ENCODE data around the gene ASPSCR1. TPM values are rescaled to one million over a fixed set of nuclear protein-coding genes. Genes with fewer than 3 reads are reported as not detected.

The ASPSCR1 gene
- total and polyA plus RNA-seq, 2 of the 13 experiments (the other 11 are each of a cell fraction or from before 2014, with no cell fraction given), result 274 to 314 TPM

DNA sequence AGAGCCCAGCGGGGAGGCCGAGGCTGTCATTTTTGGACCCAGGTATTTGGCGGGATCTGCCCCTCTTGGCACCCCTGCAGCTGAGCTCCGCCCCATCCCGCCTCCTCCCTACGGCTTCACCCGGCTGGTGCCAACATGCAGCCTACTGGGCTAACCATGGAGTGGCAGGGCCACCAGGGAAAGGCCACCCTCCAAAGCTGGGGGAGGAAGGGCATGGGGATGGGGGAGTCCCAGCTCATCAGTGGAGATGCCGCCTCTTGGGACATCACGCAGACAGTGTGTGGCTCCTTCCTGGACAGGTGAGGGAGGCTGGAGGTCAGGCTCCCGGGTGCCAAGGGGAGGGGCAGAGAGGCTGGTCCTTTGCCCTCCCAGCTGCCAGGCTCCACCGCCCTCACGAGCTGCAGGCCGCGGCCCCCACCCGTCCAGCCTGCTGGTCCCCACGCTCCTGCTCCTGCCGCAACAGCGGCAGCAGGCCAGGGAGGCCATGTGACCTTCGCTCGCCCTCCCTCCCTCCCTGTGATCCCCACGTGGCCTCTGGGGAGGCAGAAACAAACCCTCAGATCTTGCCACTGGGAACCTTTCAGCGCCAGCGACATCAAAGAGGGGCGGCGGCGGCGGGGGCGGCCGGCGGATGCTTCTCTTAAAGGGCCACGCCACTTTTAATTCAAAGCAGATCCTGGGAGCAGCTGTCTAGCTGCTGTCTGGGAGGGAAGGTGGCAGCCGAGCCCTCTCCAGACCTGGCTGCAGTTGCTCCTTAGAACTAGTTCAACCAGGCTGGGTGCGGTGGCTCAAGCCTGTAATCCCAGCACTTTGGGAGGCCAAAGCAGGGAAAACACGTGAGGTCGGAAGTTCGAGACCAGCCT lies 9.7 kb upstream of the ASPSCR1 start (continued):
- TF ChIP-seq, protein P1, sequence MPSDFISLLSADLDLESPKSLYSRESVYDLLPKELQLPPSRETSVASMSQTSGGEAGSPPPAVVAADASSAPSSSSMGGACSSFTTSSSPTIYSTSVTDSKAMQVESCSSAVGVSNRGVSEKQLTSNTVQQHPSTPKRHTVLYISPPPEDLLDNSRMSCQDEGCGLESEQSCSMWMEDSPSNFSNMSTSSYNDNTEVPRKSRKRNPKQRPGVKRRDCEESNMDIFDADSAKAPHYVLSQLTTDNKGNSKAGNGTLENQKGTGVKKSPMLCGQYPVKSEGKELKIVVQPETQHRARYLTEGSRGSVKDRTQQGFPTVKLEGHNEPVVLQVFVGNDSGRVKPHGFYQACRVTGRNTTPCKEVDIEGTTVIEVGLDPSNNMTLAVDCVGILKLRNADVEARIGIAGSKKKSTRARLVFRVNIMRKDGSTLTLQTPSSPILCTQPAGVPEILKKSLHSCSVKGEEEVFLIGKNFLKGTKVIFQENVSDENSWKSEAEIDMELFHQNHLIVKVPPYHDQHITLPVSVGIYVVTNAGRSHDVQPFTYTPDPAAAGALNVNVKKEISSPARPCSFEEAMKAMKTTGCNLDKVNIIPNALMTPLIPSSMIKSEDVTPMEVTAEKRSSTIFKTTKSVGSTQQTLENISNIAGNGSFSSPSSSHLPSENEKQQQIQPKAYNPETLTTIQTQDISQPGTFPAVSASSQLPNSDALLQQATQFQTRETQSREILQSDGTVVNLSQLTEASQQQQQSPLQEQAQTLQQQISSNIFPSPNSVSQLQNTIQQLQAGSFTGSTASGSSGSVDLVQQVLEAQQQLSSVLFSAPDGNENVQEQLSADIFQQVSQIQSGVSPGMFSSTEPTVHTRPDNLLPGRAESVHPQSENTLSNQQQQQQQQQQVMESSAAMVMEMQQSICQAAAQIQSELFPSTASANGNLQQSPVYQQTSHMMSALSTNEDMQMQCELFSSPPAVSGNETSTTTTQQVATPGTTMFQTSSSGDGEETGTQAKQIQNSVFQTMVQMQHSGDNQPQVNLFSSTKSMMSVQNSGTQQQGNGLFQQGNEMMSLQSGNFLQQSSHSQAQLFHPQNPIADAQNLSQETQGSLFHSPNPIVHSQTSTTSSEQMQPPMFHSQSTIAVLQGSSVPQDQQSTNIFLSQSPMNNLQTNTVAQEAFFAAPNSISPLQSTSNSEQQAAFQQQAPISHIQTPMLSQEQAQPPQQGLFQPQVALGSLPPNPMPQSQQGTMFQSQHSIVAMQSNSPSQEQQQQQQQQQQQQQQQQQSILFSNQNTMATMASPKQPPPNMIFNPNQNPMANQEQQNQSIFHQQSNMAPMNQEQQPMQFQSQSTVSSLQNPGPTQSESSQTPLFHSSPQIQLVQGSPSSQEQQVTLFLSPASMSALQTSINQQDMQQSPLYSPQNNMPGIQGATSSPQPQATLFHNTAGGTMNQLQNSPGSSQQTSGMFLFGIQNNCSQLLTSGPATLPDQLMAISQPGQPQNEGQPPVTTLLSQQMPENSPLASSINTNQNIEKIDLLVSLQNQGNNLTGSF (CRISPR knock-in tag; IDR thresholded peaks at IDR 0.05), result no peak; the same call in 1 of the 2 replicates
- TF ChIP-seq MXI1 (IDR thresholded peaks at IDR 0.05; ENCODE audit: borderline replicate concordance, low read depth, low read length) (peak; percentile 96), SUZ12 (IDR thresholded peaks at IDR 0.05; ENCODE audit: low read depth, low read length) (no peak), ZNF160 (CRISPR knock-in tag; IDR thresholded peaks at IDR 0.05) (peak; percentile 26; the same call in 1 of the 2 replicates), YY1 (IDR thresholded peaks at IDR 0.05; ENCODE audit: insufficient read depth, insufficient replicate concordance, low read depth, low read length) (peak; percentile 65), SIX4 (CRISPR knock-in tag; IDR thresholded peaks at IDR 0.05) (peak; percentile 84), ETV5 (CRISPR knock-in tag; IDR thresholded peaks at IDR 0.05; ENCODE audit: borderline replicate concordance) (peak; percentile 90), CENPX (CRISPR knock-in tag; IDR thresholded peaks at IDR 0.05) (no peak), ZNF773 (CRISPR knock-in tag; IDR thresholded peaks at IDR 0.05; ENCODE audit: borderline replicate concordance) (peak; percentile 58; the same call in 1 of the 2 replicates), ATF7 (IDR thresholded peaks at IDR 0.05) (no peak), ATF7 (CRISPR knock-in tag; IDR thresholded peaks at IDR 0.05) (peak; percentile 55; the same call in 1 of the 2 replicates), KMT2B (CRISPR knock-in tag; IDR thresholded peaks at IDR 0.05) (peak; percentile 39; the same call in 1 of the 2 replicates), ZNF792 (CRISPR knock-in tag; IDR thresholded peaks at IDR 0.05) (peak; percentile 90; the same call in 1 of the 2 replicates)
- TF ChIP-seq, protein P2, sequence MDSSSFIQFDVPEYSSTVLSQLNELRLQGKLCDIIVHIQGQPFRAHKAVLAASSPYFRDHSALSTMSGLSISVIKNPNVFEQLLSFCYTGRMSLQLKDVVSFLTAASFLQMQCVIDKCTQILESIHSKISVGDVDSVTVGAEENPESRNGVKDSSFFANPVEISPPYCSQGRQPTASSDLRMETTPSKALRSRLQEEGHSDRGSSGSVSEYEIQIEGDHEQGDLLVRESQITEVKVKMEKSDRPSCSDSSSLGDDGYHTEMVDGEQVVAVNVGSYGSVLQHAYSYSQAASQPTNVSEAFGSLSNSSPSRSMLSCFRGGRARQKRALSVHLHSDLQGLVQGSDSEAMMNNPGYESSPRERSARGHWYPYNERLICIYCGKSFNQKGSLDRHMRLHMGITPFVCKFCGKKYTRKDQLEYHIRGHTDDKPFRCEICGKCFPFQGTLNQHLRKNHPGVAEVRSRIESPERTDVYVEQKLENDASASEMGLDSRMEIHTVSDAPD (CRISPR knock-in tag; IDR thresholded peaks at IDR 0.05), result no peak
- TF ChIP-seq, protein P3, sequence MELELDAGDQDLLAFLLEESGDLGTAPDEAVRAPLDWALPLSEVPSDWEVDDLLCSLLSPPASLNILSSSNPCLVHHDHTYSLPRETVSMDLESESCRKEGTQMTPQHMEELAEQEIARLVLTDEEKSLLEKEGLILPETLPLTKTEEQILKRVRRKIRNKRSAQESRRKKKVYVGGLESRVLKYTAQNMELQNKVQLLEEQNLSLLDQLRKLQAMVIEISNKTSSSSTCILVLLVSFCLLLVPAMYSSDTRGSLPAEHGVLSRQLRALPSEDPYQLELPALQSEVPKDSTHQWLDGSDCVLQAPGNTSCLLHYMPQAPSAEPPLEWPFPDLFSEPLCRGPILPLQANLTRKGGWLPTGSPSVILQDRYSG (CRISPR knock-in tag; IDR thresholded peaks at IDR 0.05), result peak; percentile 91; the same call in 1 of the 2 replicates
- TF ChIP-seq, protein P4, sequence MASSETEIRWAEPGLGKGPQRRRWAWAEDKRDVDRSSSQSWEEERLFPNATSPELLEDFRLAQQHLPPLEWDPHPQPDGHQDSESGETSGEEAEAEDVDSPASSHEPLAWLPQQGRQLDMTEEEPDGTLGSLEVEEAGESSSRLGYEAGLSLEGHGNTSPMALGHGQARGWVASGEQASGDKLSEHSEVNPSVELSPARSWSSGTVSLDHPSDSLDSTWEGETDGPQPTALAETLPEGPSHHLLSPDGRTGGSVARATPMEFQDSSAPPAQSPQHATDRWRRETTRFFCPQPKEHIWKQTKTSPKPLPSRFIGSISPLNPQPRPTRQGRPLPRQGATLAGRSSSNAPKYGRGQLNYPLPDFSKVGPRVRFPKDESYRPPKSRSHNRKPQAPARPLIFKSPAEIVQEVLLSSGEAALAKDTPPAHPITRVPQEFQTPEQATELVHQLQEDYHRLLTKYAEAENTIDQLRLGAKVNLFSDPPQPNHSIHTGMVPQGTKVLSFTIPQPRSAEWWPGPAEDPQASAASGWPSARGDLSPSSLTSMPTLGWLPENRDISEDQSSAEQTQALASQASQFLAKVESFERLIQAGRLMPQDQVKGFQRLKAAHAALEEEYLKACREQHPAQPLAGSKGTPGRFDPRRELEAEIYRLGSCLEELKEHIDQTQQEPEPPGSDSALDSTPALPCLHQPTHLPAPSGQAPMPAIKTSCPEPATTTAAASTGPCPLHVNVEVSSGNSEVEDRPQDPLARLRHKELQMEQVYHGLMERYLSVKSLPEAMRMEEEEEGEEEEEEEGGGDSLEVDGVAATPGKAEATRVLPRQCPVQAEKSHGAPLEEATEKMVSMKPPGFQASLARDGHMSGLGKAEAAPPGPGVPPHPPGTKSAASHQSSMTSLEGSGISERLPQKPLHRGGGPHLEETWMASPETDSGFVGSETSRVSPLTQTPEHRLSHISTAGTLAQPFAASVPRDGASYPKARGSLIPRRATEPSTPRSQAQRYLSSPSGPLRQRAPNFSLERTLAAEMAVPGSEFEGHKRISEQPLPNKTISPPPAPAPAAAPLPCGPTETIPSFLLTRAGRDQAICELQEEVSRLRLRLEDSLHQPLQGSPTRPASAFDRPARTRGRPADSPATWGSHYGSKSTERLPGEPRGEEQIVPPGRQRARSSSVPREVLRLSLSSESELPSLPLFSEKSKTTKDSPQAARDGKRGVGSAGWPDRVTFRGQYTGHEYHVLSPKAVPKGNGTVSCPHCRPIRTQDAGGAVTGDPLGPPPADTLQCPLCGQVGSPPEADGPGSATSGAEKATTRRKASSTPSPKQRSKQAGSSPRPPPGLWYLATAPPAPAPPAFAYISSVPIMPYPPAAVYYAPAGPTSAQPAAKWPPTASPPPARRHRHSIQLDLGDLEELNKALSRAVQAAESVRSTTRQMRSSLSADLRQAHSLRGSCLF (CRISPR knock-in tag; IDR thresholded peaks at IDR 0.05; ENCODE audit: borderline replicate concordance), result 0 out of 2 replicates have a peak, but pooled peaks have one; percentile 64
